PC-9 (cell line): ENCODE data around the gene MYO18A.

ENCODE experiments used
- CTCF ChIP-seq: fragments of 200-600 bp; sonication (generic); conservative IDR thresholded peaks from 2 replicates; pipeline ENCODE4 v1.6.1; 2017; ENCODE audit warnings: mixed run types, antibody characterized with exemption, mild to moderate bottlenecking, moderate library complexity
- EZH2 ChIP-seq: fragments of 200-600 bp; sonication (generic); IDR thresholded peaks from 2 replicates; pipeline ENCODE4 v1.8.0; 2017; ENCODE audit warnings: antibody characterized with exemption, low read depth

- TF ChIP-seq CTCF (no peak), EZH2 (no peak)
Observed at GRCh38 chr17:29195465-29196081, 15.4 kb upstream of the MYO18A start.
